HepG2 (cell line): ENCODE data around the gene HLF. TPM values are rescaled to one million over a fixed set of nuclear protein-coding genes. Genes with fewer than 3 reads are reported as not detected.

Experiments used
- ATAC-seq: fragments of 200-7000 bp; cut with Tn5 transposase; 3 replicates; pipeline ENCODE4 v1.9.1; 2020; ENCODE audit warnings: mild to moderate bottlenecking, moderate library complexity
- BruUV-seq: library from RNA; stranded (reverse); fragments of 400-500 nt; replicated peaks from 2 replicates; lab custom pipeline; 2021; lab: Mats Ljungman, UMichigan
- CTCF ChIA-PET: fragments of 300-600 bp; formaldehyde crosslinking; extraction: SDS; loops from one replicate; lab custom pipeline; 2021; ENCODE audit warnings: low total read pairs, inconsistent platforms, low intra/inter-chr PET ratio; lab: Yijun Ruan, JAX
- POLR2A ChIA-PET: fragments of 350-600 bp; sonication (Branson Sonifier 250); formaldehyde crosslinking; loops from one replicate; lab custom pipeline; 2020; ENCODE audit warnings: antibody characterized with exemption, inconsistent platforms; lab: Yijun Ruan, JAX
- DNase-seq: peaks from one replicate; pipeline ENCODE4 v3.0.0-alpha.2; 2015; ENCODE audit warnings: low spot score
- FAIRE-seq: peaks from 3 replicates; lab custom pipeline; 2011; peaks lifted over from hg19 to GRCh38; lab: Jason Lieb, UNC
- H2AFZ ChIP-seq: one replicate; pipeline ENCODE4 v1.6.1; 2011; ENCODE audit warnings: low read length, inconsistent platforms
- H3K27ac ChIP-seq: fragments of 300-600 bp; 3 replicates; pipeline ENCODE4 v1.8.0; 2011; ENCODE audit warnings: mixed run types, mild to moderate bottlenecking, mixed read lengths, low read length, inconsistent platforms; ENCODE audit not compliant: insufficient read depth; ENCODE audit errors: extremely low read length
- H3K27me3 ChIP-seq, 2 experiments: fragments of 200-600 bp in 1 of 2; 2 replicates in 1 of 2; 3 replicates in 1 of 2; pipeline versions ENCODE4 v1.6.0 to v1.8.0; 2011; ENCODE audit warnings: low read length in 2 of 2, mild to moderate bottlenecking in 2 of 2, moderate library complexity in 2 of 2, inconsistent platforms in 1 of 2; ENCODE audit not compliant: insufficient read depth in 2 of 2, control insufficient read depth in 1 of 2
- H3K36me3 ChIP-seq, 2 experiments: fragments of 200-600 bp in 1 of 2; replicated peaks in 1 of 2; 2 replicates in 1 of 2; 3 replicates in 1 of 2; pipeline versions ENCODE4 v1.5.1 to v1.8.0; 2011; ENCODE audit warnings: low read length in 2 of 2, inconsistent platforms in 1 of 2; ENCODE audit not compliant: insufficient read depth in 2 of 2, control insufficient read depth in 1 of 2
- H3K4me1 ChIP-seq: 2 replicates; pipeline ENCODE4 v1.5.1; 2012; ENCODE audit warnings: low read length, inconsistent platforms; ENCODE audit not compliant: insufficient read depth
- H3K4me2 ChIP-seq: 2 replicates; pipeline ENCODE4 v1.6.0; 2011; ENCODE audit warnings: low read depth, low read length, inconsistent platforms
- H3K4me3 ChIP-seq, 3 experiments: fragments of 200-600 bp in 1 of 3; sonication (generic), shearing (Covaris generic) in 1 of 3; replicated peaks in 1 of 3; 2 replicates each; pipeline ENCODE4 v1.5.1; 2011 to 2016; ENCODE audit warnings: low read length in 3 of 3, inconsistent platforms in 2 of 3, low read depth in 2 of 3, mild to moderate bottlenecking in 2 of 3, control low read depth in 1 of 3, mixed read lengths in 1 of 3; ENCODE audit not compliant: insufficient read depth in 1 of 3
- H3K79me2 ChIP-seq: one replicate; pipeline ENCODE4 v1.6.1; 2011; ENCODE audit warnings: low read length, inconsistent platforms; ENCODE audit not compliant: insufficient read depth
- H3K9ac ChIP-seq: 2 replicates; pipeline ENCODE4 v1.6.0; 2011; ENCODE audit warnings: mild to moderate bottlenecking, low read depth, low read length, inconsistent platforms; ENCODE audit not compliant: insufficient read depth
- H3K9me3 ChIP-seq: 2 replicates; pipeline ENCODE4 v1.5.1; 2012; ENCODE audit warnings: mild to moderate bottlenecking, low read length
- H4K20me1 ChIP-seq: 2 replicates; pipeline ENCODE4 v1.6.0; 2011; ENCODE audit warnings: inconsistent platforms, mild to moderate bottlenecking, low read length, moderate library complexity; ENCODE audit not compliant: insufficient read depth
- ARID3A ChIP-seq: IDR thresholded peaks from 2 replicates; pipeline ENCODE4 v1.6.1; 2012; ENCODE audit warnings: low read depth, low read length, improper control_type of control experiment
- CBX1 ChIP-seq: IDR thresholded peaks from one replicate; pipeline ENCODE4 v1.6.1; 2016; ENCODE audit warnings: antibody characterized with exemption, low read depth
- CEBPB ChIP-seq: IDR thresholded peaks from 2 replicates; pipeline ENCODE4 v1.6.1; 2011; ENCODE audit warnings: low read depth, low read length, improper control_type of control experiment, borderline replicate concordance
- DR1 ChIP-seq: sonication (generic); formaldehyde crosslinking; IDR thresholded peaks from 2 replicates; pipeline ENCODE4 v1.8.0; 2021; ENCODE audit warnings: mild to moderate bottlenecking, missing genetic modification reagents, inconsistent platforms
- GATA4 ChIP-seq: sonication (generic); IDR thresholded peaks from 2 replicates; pipeline ENCODE4 v1.6.1; 2016; ENCODE audit warnings: antibody characterized with exemption, low read depth, borderline replicate concordance
- IKZF4 ChIP-seq: sonication (generic); formaldehyde crosslinking; IDR thresholded peaks from 2 replicates; pipeline ENCODE4 v1.5.1; 2020; ENCODE audit warnings: borderline replicate concordance, mild to moderate bottlenecking, low read depth, missing genetic modification reagents; ENCODE audit errors: not compliant biosample characterization
- JARID2 ChIP-seq: sonication (generic); formaldehyde crosslinking; IDR thresholded peaks from 2 replicates; pipeline ENCODE4 v1.8.1; 2023; ENCODE audit warnings: missing genetic modification reagents, inconsistent platforms; ENCODE audit not compliant: insufficient replicate concordance
- MAF1 ChIP-seq: sonication (generic); formaldehyde crosslinking; IDR thresholded peaks from 2 replicates; pipeline ENCODE4 v1.5.0; 2020; ENCODE audit warnings: missing genetic modification reagents, borderline replicate concordance
- MTERF4 ChIP-seq: sonication (generic); formaldehyde crosslinking; IDR thresholded peaks from 2 replicates; pipeline ENCODE4 v1.8.0; 2023; ENCODE audit warnings: mild to moderate bottlenecking, missing genetic modification reagents
- NR2F2 ChIP-seq: IDR thresholded peaks from 2 replicates; pipeline ENCODE4 v1.6.1; 2012; ENCODE audit warnings: low read depth, inconsistent platforms, borderline replicate concordance
- NR3C1 ChIP-seq: sonication (generic); formaldehyde crosslinking; IDR thresholded peaks from 2 replicates; pipeline ENCODE4 v1.4.0; 2020; ENCODE audit warnings: missing genetic modification reagents
- PAWR ChIP-seq: sonication (generic); formaldehyde crosslinking; IDR thresholded peaks from 2 replicates; pipeline ENCODE4 v1.4.0; 2020; ENCODE audit warnings: missing genetic modification reagents, mild to moderate bottlenecking, borderline replicate concordance
- SRY ChIP-seq: sonication (generic); formaldehyde crosslinking; IDR thresholded peaks from 2 replicates; pipeline ENCODE4 v1.8.0; 2022; ENCODE audit warnings: mild to moderate bottlenecking, missing genetic modification reagents
- SYNCRIP ChIP-seq: fragments of 200-400 bp; formaldehyde crosslinking; IDR thresholded peaks from 2 replicates; pipeline ENCODE4 v1.6.1; 2018; ENCODE audit warnings: mild to moderate bottlenecking, low read depth, low read length; ENCODE audit not compliant: insufficient read depth
- ZNF124 ChIP-seq: sonication (generic); formaldehyde crosslinking; IDR thresholded peaks from 2 replicates; pipeline ENCODE4 v1.4.0; 2020; ENCODE audit warnings: missing genetic modification reagents
- ZNF30 ChIP-seq: sonication (generic); formaldehyde crosslinking; IDR thresholded peaks from 2 replicates; pipeline ENCODE4 v1.5.0; 2020; ENCODE audit warnings: mild to moderate bottlenecking, missing genetic modification reagents
- ZNF547 ChIP-seq: sonication (generic); formaldehyde crosslinking; IDR thresholded peaks from 2 replicates; pipeline ENCODE4 v1.5.1; 2020; ENCODE audit warnings: mild to moderate bottlenecking, missing genetic modification reagents
- ZNF556 ChIP-seq: sonication (generic); formaldehyde crosslinking; IDR thresholded peaks from 2 replicates; pipeline ENCODE4 v1.4.0; 2020; ENCODE audit warnings: mild to moderate bottlenecking, missing genetic modification reagents, borderline replicate concordance
- WGBS: methylation state at CpG from one replicate; pipeline ENCODE4 v1.1.6; 2017; ENCODE audit warnings: low lambda C conversion rate; 5-methylcytosine and 5-hydroxymethylcytosine counted together
- in situ Hi-C: cut with HindIII; loops from 2 replicates; pipeline ENCODE4 v1.10.0; 2017; ENCODE audit warnings: low pct_unique_long_range_greater_than_20kb; ENCODE audit not compliant: extremely low pct_ligation_motif_present
- intact Hi-C: fragments of 100-400 bp; cut with micrococcal nuclease; formaldehyde crosslinking; loops from one replicate; pipeline ENCODE4 v1.10.0; 2022; ENCODE audit not compliant: unreplicated experiment
- polyA plus RNA-seq, 8 experiments: library from polyadenylated mRNA; depleted of rRNA in 3 of 8; stranded (reverse) in 7 of 8; unstranded in 1 of 8; fragments of >200 nt; fragmentation: Illumina TruSeq in 4 of 8; extraction: Trizol in 4 of 8; gene quantifications; 2 replicates each; pipeline versions ENCODE4 v1.2.1 to v1.2.3, GENCODE V29; 2011 to 2016; ENCODE audit warnings: low read depth in 4 of 8, missing spikeins in 1 of 8, mixed read lengths in 1 of 8; ENCODE audit not compliant: insufficient read depth in 1 of 8
- total RNA-seq, 5 experiments: library from RNA; depleted of rRNA; stranded (reverse); fragments of >200 nt; fragmentation: Illumina TruSeq; extraction: Trizol; gene quantifications; 2 replicates each; pipeline ENCODE4 v1.2.3, GENCODE V29; 2016; ENCODE audit warnings: low read depth in 1 of 5
- TF ChIP-seq, protein P1 (sequence below): sonication (generic); formaldehyde crosslinking; IDR thresholded peaks from 2 replicates; pipeline ENCODE4 v1.8.0; 2022; ENCODE audit warnings: mild to moderate bottlenecking, missing genetic modification reagents, moderate library complexity

Gene HLF
- total and polyA plus RNA-seq, 2 of the 13 experiments (the other 11 are each of a cell fraction or from before 2014, with no cell fraction given) = 202 to 346 TPM

GRCh38 chr17:55284001-55284884 is 19.5 kb downstream of the HLF start (continued):
- TF ChIP-seq ARID3A (peak; percentile 92; the same call in 1 of the 2 replicates), ZNF124 (CRISPR knock-in tag) (peak; percentile 55; the same call in 1 of the 2 replicates), PAWR (CRISPR knock-in tag) (no peak), ZNF556 (CRISPR knock-in tag) (peak; percentile 37; the same call in 1 of the 2 replicates), SRY (CRISPR knock-in tag) (peak; percentile 52; the same call in 1 of the 2 replicates), ZNF30 (CRISPR knock-in tag) (no peak), IKZF4 (CRISPR knock-in tag) (no peak), GATA4 (peak; percentile 97)
- TF ChIP-seq, all 625 proteins: peak for 364

- DNase-seq (no peak), ATAC-seq (peak; percentile 14), FAIRE-seq (no peak)
- peaks cover 18 to 60% of the 10 kb centered on the region in 2 experiments for H3K36me3 ChIP-seq
- in situ Hi-C loops = no loop called here
- ChIA-PET POLR2A (interaction anchor here (0.8 to 12.4 kb wide), 20 partner anchors 8 to 314 kb away, joined by 3 to 626 read pairs (median 10); partner anchors contain the start of genes HLF and MMD), CTCF (no interaction called here)
- H4K20me1 ChIP-seq = 0 out of 2 replicates have a peak, but pooled peaks cover 5% of the 10 kb centered on the region
- no peaks in the 10 kb centered on the region for H3K9me3 ChIP-seq
- H3K4me3 ChIP-seq = peak overlapping the region; percentile 1 to 63 (median 28); a peak in 4 of 6 replicates
- no peak overlapping the region for H2AFZ ChIP-seq
- peaks cover 100% of the 10 kb centered on the region for H3K4me1 ChIP-seq
- intact Hi-C loops = loop anchor here (1.0 to 10.0 kb wide), 4 partner anchors 9 to 320 kb away; partner anchors contain the start of genes COX11 and STXBP4
- no peaks in the 10 kb centered on the region for H3K27me3 ChIP-seq
- H3K4me2 ChIP-seq = peak overlapping the region; percentile 87
- 5% methylated on average over 2 of the region's 2 CpGs for WGBS
- no TSS peak for BruUV-seq
- H3K27ac ChIP-seq = peak overlapping the region; percentile 98
- peaks cover 94% of the 10 kb centered on the region for H3K79me2 ChIP-seq
- H3K9ac ChIP-seq = peak overlapping the region; percentile 84
- TF ChIP-seq CEBPB = no peak
- no peak for TF ChIP-seq NR3C1
- no peak for TF ChIP-seq SYNCRIP
- no peak for TF ChIP-seq ZNF547 (CRISPR knock-in tag)
- TF ChIP-seq, protein P1, sequence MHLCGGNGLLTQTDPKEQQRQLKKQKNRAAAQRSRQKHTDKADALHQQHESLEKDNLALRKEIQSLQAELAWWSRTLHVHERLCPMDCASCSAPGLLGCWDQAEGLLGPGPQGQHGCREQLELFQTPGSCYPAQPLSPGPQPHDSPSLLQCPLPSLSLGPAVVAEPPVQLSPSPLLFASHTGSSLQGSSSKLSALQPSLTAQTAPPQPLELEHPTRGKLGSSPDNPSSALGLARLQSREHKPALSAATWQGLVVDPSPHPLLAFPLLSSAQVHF (CRISPR knock-in tag) = no peak
- TF ChIP-seq DR1 (CRISPR knock-in tag) = no peak
- TF ChIP-seq CBX1 = no peak
- no peak for TF ChIP-seq JARID2 (CRISPR knock-in tag)
- no peak for TF ChIP-seq NR2F2
- 0 out of 2 replicates have a peak, but pooled peaks have one; percentile 37 for TF ChIP-seq MAF1 (CRISPR knock-in tag)
- no peak for TF ChIP-seq MTERF4
Measured at GRCh38 chr17:55284944-55285339, 20.2 kb downstream of the HLF start.
